ENCODE measurements around the gene EXOSC6.
"Not testable (repeated sequence)": the region's sequence is repeated elsewhere in the genome, so short reads cannot be mapped to it uniquely, and the experiment has no call there.

The EXOSC6 gene

GRCh38 chr16:70251629-70252354, at the start of gene EXOSC6:
Gene EXOSC6 (minus strand): TSS chr16:70251940. CDS start chr16:70251900, 40 bp downstream.
- DNase-seq (ENCODE audit: extremely low read depth in 1 of 2, low read depth in 1 of 2): peak; percentile 83 to 87

- DNase-seq (ENCODE audit: extremely low read depth in 1 of 2, low read depth in 1 of 2): no peak
Observed at GRCh38 chr16:70301121-70301520, 49.4 kb upstream of the EXOSC6 start.

GRCh38 chr16:70298988-70299938, 47.5 kb upstream of the EXOSC6 start, which contains the start of gene DDX19B:
Gene DDX19B (plus strand): TSS chr16:70299186. CDS start chr16:70299298, 112 bp downstream.
- peak; percentile 41 to 49 for DNase-seq (ENCODE audit: extremely low read depth in 1 of 2, low read depth in 1 of 2)

GRCh38 chr16:70295634-70296033, 43.9 kb upstream of the EXOSC6 start:
- DNase-seq (ENCODE audit: extremely low read depth in 1 of 2, low read depth in 1 of 2): no peak

GRCh38 chr16:70294385-70295025, 42.8 kb upstream of the EXOSC6 start:
- DNase-seq (ENCODE audit: extremely low read depth in 1 of 2, low read depth in 1 of 2): no peak

- DNase-seq (ENCODE audit: extremely low read depth in 1 of 2, low read depth in 1 of 2): not testable (repeated sequence)
Observed at GRCh38 chr16:70292148-70292547, 40.4 kb upstream of the EXOSC6 start.

GRCh38 chr16:70290949-70291519, 39.3 kb upstream of the EXOSC6 start:
- DNase-seq (ENCODE audit: extremely low read depth in 1 of 2, low read depth in 1 of 2): no peak

- DNase-seq (ENCODE audit: extremely low read depth in 1 of 2, low read depth in 1 of 2): peak; percentile 89 to 93
Observed at GRCh38 chr16:70289229-70290094, 37.7 kb upstream of the EXOSC6 start, which contains the start of gene AARS1. Gene AARS1 (minus strand): TSS chr16:70289506. CDS start chr16:70282763, 6,743 bp downstream.

GRCh38 chr16:70287304-70287971, 35.7 kb upstream of the EXOSC6 start:
- DNase-seq (ENCODE audit: extremely low read depth in 1 of 2, low read depth in 1 of 2): not testable (repeated sequence)

GRCh38 chr16:70276392-70276791, 24.7 kb upstream of the EXOSC6 start:
- no peak for DNase-seq (ENCODE audit: extremely low read depth in 1 of 2, low read depth in 1 of 2)

GRCh38 chr16:70271696-70272095, 20.0 kb upstream of the EXOSC6 start:
- no peak for DNase-seq (ENCODE audit: extremely low read depth in 1 of 2, low read depth in 1 of 2)

- no peak for DNase-seq (ENCODE audit: extremely low read depth in 1 of 2, low read depth in 1 of 2)
Observed at GRCh38 chr16:70270176-70270575, 18.4 kb upstream of the EXOSC6 start.

GRCh38 chr16:70269471-70269870, 17.7 kb upstream of the EXOSC6 start:
- no peak for DNase-seq (ENCODE audit: extremely low read depth in 1 of 2, low read depth in 1 of 2)

GRCh38 chr16:70267922-70268321, 16.2 kb upstream of the EXOSC6 start:
- not testable (repeated sequence) for DNase-seq (ENCODE audit: extremely low read depth in 1 of 2, low read depth in 1 of 2)

GRCh38 chr16:70267516-70267915, 15.8 kb upstream of the EXOSC6 start:
- DNase-seq (ENCODE audit: extremely low read depth in 1 of 2, low read depth in 1 of 2): no peak

- not testable (repeated sequence) for DNase-seq (ENCODE audit: extremely low read depth in 1 of 2, low read depth in 1 of 2)
Observed at GRCh38 chr16:70259903-70260302, 8.2 kb upstream of the EXOSC6 start.

GRCh38 chr16:70258946-70259345, 7.2 kb upstream of the EXOSC6 start:
- no peak for DNase-seq (ENCODE audit: extremely low read depth in 1 of 2, low read depth in 1 of 2)

GRCh38 chr16:70258065-70258464, 6.3 kb upstream of the EXOSC6 start:
- DNase-seq (ENCODE audit: extremely low read depth in 1 of 2, low read depth in 1 of 2): no peak

- no peak for DNase-seq (ENCODE audit: extremely low read depth in 1 of 2, low read depth in 1 of 2)
Observed at GRCh38 chr16:70257391-70257790, 5.7 kb upstream of the EXOSC6 start.
